K562 (cell line): ENCODE results near the gene SLC34A3. TPM values are rescaled to one million over a fixed set of nuclear protein-coding genes. Genes with fewer than 3 reads are reported as not detected.
A peak's percentile ranks its signal among the peaks of the same experiment; 100 is the strongest.

Experiments used
- C11orf30 ChIP-seq: fragments of 450-650 bp; IDR thresholded peaks from 2 replicates; pipeline ENCODE4 v1.6.1; 2016; ENCODE audit warnings: low read depth, mild to moderate bottlenecking
- NCOA6 ChIP-seq: fragments of 450-650 bp; IDR thresholded peaks from 2 replicates; pipeline ENCODE4 v1.6.1; 2017; ENCODE audit warnings: mild to moderate bottlenecking
- NR3C1 ChIP-seq: sonication (generic); formaldehyde crosslinking; IDR thresholded peaks from 2 replicates; pipeline ENCODE4 v1.8.1; 2022; ENCODE audit warnings: missing genetic modification reagents
- SIN3A ChIP-seq, 2 experiments: fragments of 150-350 bp in 1 of 2; IDR thresholded peaks; 2 replicates each; pipeline ENCODE4 v1.6.1; 2011 to 2016; ENCODE audit warnings: borderline replicate concordance in 2 of 2, low read depth in 2 of 2, low read length in 2 of 2, mild to moderate bottlenecking in 2 of 2, moderate library complexity in 2 of 2; ENCODE audit not compliant: control insufficient read depth in 1 of 2
- SIN3B ChIP-seq: fragments of 450-650 bp; IDR thresholded peaks from 2 replicates; pipeline ENCODE4 v1.6.1; 2017; ENCODE audit warnings: low read depth, mild to moderate bottlenecking, moderate library complexity
- SMAD2 ChIP-seq: fragments of 150-350 bp; IDR thresholded peaks from 2 replicates; pipeline ENCODE4 v1.6.1; 2014; ENCODE audit warnings: low read depth, mild to moderate bottlenecking, low read length
- ZNF140 ChIP-seq: fragments of 250-450 bp; sonication (Bioruptor Pico); IDR thresholded peaks from 2 replicates; pipeline ENCODE4 v1.8.0; 2021; ENCODE audit warnings: moderate library complexity, mild to moderate bottlenecking, inconsistent platforms
- ZNF175 ChIP-seq: fragments of 200-800 bp; sonication (Bioruptor generic); IDR thresholded peaks from 2 replicates; pipeline ENCODE4 v1.6.1; 2016; ENCODE audit warnings: low read depth, mild to moderate bottlenecking, missing genetic modification characterization, missing compliant biosample characterization
- ZNF785 ChIP-seq: fragments of 250-450 bp; sonication (Bioruptor Pico); IDR thresholded peaks from 2 replicates; pipeline ENCODE4 v1.4.0; 2020; ENCODE audit warnings: mild to moderate bottlenecking
- polyA plus RNA-seq, 8 experiments: library from polyadenylated mRNA; depleted of rRNA in 4 of 8; stranded (reverse) in 5 of 8; unstranded in 3 of 8; fragments of >200 nt; fragmentation: Nextera tagmentation in 2 of 8; fragmentation: Illumina TruSeq in 1 of 8; extraction: Ambion mirVana in 2 of 8; extraction: Trizol in 1 of 8; gene quantifications; 2 replicates each; pipeline versions ENCODE4 v1.2.1 to v1.2.3, GENCODE V29; 2011 to 2014; ENCODE audit warnings: inconsistent platforms in 1 of 8, missing spikeins in 1 of 8
- total RNA-seq, 7 experiments: library from RNA; depleted of rRNA in 6 of 7; stranded (reverse); fragments of >200 nt in 6 of 7; fragmentation: Illumina TruSeq in 2 of 7; extraction: Trizol in 2 of 7; gene quantifications; 2 replicates each; pipeline versions ENCODE4 v1.2.1 to v1.2.3, GENCODE V29; 2011 to 2021; ENCODE audit warnings: low replicate concordance in 1 of 7
- TF ChIP-seq, protein P1 (sequence below): fragments of 450-650 bp; formaldehyde crosslinking; IDR thresholded peaks from 2 replicates; pipeline ENCODE4 v1.4.0; 2020; ENCODE audit warnings: mild to moderate bottlenecking
- TF ChIP-seq, protein P2 (sequence below): sonication (generic); formaldehyde crosslinking; IDR thresholded peaks from 2 replicates; pipeline ENCODE4 v1.8.0; 2022; ENCODE audit warnings: missing genetic modification reagents, mild to moderate bottlenecking, borderline replicate concordance
- TF ChIP-seq, protein P3 (sequence below): fragments of 250-450 bp; sonication (Bioruptor Pico); IDR thresholded peaks from 2 replicates; pipeline ENCODE4 v1.9.0; 2021; ENCODE audit warnings: mild to moderate bottlenecking, inconsistent platforms
- TF ChIP-seq, protein P4 (sequence below), 2 experiments: IDR thresholded peaks in 1 of 2; conservative IDR thresholded peaks in 1 of 2; 2 replicates each; pipeline ENCODE4 v1.6.1; 2016; ENCODE audit warnings: low read depth in 2 of 2, mild to moderate bottlenecking in 1 of 2, missing compliant biosample characterization in 1 of 2, missing genetic modification characterization in 1 of 2, moderate library complexity in 1 of 2

Gene SLC34A3
- total and polyA plus RNA-seq, 9 of the 15 experiments (the other 6 are each of a cell fraction or from before 2014, with no cell fraction given), result not detected

DNA sequence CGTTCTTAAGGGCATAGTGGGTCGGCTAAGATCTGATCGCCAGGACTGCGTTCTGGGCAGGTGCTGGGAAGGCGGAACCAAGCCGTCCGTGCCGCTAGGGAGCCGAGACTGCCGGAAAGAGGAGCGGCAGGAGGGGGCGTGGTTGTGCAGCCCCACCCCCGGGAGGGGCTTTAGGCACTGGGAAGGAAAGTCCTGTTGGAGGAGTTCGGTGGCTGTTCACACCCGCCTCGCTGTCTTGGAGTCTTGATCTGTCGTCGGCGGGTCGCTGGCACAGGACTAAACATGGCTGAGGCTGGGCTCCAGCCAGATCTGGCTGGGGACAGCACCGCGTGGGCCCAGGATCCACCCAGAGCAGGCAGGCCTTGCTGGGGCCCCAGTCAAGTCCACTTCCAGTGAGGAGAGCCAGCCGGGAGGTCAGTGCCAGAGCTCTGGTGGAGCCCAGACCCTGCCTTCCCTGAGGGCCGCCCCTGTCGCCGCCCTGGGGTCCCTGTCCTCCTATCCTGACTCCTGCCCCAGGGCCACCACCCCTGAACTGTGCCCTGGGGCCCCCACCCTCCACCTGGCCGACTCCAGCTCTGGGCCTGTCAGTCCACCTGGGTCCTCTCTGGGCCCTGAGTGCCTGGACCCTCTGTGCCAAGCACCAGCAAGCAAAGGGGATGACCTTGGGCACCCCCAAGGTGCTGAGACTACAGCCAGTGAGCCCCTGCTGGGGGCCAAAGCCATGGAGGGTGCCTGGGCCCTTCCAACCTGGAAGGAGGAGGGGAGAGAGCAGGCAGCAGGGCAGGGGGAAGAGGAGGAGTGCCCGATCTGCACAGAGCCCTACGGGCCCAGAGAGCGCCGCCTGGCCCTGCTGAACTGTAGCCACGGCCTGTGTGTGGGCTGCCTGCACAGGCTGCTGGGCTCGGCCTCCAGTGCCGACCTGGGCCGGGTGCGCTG lies 13.2 kb upstream of the SLC34A3 start (continued):
- TF ChIP-seq, protein P1, sequence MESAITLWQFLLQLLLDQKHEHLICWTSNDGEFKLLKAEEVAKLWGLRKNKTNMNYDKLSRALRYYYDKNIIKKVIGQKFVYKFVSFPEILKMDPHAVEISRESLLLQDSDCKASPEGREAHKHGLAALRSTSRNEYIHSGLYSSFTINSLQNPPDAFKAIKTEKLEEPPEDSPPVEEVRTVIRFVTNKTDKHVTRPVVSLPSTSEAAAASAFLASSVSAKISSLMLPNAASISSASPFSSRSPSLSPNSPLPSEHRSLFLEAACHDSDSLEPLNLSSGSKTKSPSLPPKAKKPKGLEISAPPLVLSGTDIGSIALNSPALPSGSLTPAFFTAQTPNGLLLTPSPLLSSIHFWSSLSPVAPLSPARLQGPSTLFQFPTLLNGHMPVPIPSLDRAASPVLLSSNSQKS (CRISPR knock-in tag), result no peak
- TF ChIP-seq ZNF175 (CRISPR knock-in tag) (no peak), SMAD2 (no peak), ZNF140 (CRISPR knock-in tag) (no peak), SIN3A (IDR thresholded peaks at IDR 0.05; ENCODE audit: borderline replicate concordance in 2 of 2, control insufficient read depth in 1 of 2, low read depth in 2 of 2, low read length in 2 of 2) (peak; percentile 68 to 84; a peak in 2 of 4 replicates), SIN3B (peak; percentile 36; the same call in 1 of the 2 replicates), NCOA6 (no peak), NR3C1 (CRISPR knock-in tag) (no peak), C11orf30 (peak; percentile 62; the same call in 1 of the 2 replicates), ZNF785 (no peak)
- TF ChIP-seq, protein P2, sequence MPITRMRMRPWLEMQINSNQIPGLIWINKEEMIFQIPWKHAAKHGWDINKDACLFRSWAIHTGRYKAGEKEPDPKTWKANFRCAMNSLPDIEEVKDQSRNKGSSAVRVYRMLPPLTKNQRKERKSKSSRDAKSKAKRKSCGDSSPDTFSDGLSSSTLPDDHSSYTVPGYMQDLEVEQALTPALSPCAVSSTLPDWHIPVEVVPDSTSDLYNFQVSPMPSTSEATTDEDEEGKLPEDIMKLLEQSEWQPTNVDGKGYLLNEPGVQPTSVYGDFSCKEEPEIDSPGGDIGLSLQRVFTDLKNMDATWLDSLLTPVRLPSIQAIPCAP, result no peak
- TF ChIP-seq, protein P3, sequence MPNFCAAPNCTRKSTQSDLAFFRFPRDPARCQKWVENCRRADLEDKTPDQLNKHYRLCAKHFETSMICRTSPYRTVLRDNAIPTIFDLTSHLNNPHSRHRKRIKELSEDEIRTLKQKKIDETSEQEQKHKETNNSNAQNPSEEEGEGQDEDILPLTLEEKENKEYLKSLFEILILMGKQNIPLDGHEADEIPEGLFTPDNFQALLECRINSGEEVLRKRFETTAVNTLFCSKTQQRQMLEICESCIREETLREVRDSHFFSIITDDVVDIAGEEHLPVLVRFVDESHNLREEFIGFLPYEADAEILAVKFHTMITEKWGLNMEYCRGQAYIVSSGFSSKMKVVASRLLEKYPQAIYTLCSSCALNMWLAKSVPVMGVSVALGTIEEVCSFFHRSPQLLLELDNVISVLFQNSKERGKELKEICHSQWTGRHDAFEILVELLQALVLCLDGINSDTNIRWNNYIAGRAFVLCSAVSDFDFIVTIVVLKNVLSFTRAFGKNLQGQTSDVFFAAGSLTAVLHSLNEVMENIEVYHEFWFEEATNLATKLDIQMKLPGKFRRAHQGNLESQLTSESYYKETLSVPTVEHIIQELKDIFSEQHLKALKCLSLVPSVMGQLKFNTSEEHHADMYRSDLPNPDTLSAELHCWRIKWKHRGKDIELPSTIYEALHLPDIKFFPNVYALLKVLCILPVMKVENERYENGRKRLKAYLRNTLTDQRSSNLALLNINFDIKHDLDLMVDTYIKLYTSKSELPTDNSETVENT (CRISPR knock-in tag), result no peak
- TF ChIP-seq, protein P4, sequence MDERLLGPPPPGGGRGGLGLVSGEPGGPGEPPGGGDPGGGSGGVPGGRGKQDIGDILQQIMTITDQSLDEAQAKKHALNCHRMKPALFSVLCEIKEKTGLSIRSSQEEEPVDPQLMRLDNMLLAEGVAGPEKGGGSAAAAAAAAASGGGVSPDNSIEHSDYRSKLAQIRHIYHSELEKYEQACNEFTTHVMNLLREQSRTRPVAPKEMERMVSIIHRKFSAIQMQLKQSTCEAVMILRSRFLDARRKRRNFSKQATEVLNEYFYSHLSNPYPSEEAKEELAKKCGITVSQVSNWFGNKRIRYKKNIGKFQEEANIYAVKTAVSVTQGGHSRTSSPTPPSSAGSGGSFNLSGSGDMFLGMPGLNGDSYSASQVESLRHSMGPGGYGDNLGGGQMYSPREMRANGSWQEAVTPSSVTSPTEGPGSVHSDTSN (CRISPR knock-in tag; IDR thresholded peaks at IDR 0.05; ENCODE audit: low read depth), result no peak
- TF ChIP-seq, protein P4 (tag; conservative IDR thresholded peaks at IDR 0.05; ENCODE audit: low read depth), result no peak
